ENCODE results near the gene UTP14C. TPM values are rescaled to one million over a fixed set of nuclear protein-coding genes. Genes with fewer than 3 reads are reported as not detected.

The UTP14C gene, protein sequence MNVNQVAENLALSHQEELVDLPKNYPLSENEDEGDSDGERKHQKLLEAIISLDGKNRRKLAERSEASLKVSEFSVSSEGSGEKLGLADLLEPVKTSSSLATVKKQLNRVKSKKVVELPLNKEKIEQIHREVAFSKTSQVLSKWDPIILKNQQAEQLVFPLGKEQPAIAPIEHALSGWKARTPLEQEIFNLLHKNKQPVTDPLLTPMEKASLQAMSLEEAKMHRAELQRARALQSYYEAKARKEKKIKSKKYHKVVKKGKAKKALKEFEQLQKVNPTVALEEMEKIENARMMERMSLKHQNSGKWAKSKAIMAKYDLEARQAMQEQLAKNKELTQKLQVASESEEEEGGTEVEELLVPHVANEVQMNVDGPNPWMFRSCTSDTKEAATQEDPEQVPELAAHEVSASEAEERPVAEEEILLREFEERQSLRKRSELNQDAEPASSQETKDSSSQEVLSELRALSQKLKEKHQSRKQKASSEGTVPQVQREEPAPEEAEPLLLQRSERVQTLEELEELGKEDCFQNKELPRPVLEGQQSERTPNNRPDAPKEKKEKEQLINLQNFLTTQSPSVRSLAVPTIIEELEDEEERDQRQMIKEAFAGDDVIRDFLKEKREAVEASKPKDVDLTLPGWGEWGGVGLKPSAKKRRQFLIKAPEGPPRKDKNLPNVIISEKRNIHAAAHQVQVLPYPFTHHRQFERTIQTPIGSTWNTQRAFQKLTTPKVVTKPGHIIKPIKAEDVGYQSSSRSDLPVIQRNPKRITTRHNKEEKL
- total RNA-seq = 10 to 100 TPM in 5 of 6 donors, 1 to 10 TPM in 1; 8.9 to 26.7 (median 17.4) TPM

DNA sequence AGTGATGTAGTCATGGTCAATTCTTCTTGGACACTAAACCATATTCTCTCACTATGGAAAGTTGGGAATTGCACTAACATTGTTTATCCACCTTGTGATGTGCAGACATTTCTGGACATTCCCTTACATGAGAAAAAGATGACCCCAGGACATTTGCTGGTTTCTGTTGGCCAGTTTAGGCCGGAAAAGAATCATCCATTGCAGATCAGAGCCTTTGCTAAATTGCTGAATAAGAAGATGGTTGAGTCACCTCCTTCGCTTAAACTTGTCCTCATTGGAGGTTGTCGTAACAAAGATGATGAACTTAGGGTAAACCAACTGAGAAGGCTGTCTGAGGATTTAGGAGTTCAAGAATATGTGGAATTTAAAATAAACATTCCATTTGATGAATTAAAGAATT, at the start of gene UTP14C:
TSS of gene UTP14C (plus strand) at position 211 of the 400 bp plus-strand sequence. CDS start 4,114 bp downstream, outside the sequence.
- Histone ChIP-seq H3K27me3 (no peaks in the 10 kb centered on the region), H3K9me3 (no peaks in the 10 kb centered on the region), H3K4me1 (peaks cover 0 to 16% (median 2%) of the 10 kb centered on the region in 4 donors), H3K4me3 (no peak within 1 kb of the TSS), H3K27ac (no peak within 1 kb of the TSS), H3K36me3 (peaks cover 0 to 78% (median 16%) of the 10 kb centered on the region in 4 donors)
- TF ChIP-seq POLR2AphosphoS5 (IDR thresholded peaks at IDR 0.05) (no peak), EP300 (IDR thresholded peaks at IDR 0.05) (no peak), POLR2A (IDR thresholded peaks at IDR 0.05) (no peak)
- TF ChIP-seq, protein P1, sequence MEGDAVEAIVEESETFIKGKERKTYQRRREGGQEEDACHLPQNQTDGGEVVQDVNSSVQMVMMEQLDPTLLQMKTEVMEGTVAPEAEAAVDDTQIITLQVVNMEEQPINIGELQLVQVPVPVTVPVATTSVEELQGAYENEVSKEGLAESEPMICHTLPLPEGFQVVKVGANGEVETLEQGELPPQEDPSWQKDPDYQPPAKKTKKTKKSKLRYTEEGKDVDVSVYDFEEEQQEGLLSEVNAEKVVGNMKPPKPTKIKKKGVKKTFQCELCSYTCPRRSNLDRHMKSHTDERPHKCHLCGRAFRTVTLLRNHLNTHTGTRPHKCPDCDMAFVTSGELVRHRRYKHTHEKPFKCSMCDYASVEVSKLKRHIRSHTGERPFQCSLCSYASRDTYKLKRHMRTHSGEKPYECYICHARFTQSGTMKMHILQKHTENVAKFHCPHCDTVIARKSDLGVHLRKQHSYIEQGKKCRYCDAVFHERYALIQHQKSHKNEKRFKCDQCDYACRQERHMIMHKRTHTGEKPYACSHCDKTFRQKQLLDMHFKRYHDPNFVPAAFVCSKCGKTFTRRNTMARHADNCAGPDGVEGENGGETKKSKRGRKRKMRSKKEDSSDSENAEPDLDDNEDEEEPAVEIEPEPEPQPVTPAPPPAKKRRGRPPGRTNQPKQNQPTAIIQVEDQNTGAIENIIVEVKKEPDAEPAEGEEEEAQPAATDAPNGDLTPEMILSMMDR (IDR thresholded peaks at IDR 0.05) = no peak
- DNase-seq (no peak), ATAC-seq (ENCODE audit: low FRiP score in 2 of 2) (no peak)
- WGBS, 2 donors = 98 to 100% methylated on average over 3 of the region's 3 CpGs

DNA sequence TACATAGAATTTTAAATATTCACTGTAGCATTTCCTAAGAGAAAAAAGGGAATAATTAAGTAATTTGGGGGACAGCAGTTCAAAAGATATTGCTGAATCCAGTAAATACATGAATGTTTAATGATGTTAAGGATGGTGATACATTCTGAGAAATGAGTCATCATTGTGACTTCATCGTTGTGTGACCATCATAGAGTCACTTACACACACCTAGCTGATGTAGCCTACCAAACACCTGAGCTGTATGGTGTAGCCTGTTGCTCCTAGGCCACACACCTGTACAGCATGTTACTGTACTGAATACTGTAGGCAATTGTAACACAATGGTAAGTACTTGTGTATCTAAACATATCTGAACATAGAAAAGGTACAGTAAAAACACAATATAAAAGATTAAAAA, 48.1 kb upstream of the UTP14C start:
- TF ChIP-seq POLR2A (IDR thresholded peaks at IDR 0.05) (no peak), POLR2AphosphoS5 (IDR thresholded peaks at IDR 0.05) (no peak), EP300 (IDR thresholded peaks at IDR 0.05) (no peak)
- TF ChIP-seq, protein P1 (IDR thresholded peaks at IDR 0.05) = no peak
- Histone ChIP-seq H3K27ac (no peak overlapping the region), H3K4me3 (no peak overlapping the region), H3K9me3 (no peaks in the 10 kb centered on the region), H3K27me3 (no peaks in the 10 kb centered on the region), H3K36me3 (no peaks in the 10 kb centered on the region), H3K4me1 (no peaks in the 10 kb centered on the region)
- DNase-seq (no peak), ATAC-seq (ENCODE audit: low FRiP score in 2 of 2) (no peak)
- 0 to 76% methylated on average over 1 of the region's 1 CpG for WGBS, 2 donors

DNA sequence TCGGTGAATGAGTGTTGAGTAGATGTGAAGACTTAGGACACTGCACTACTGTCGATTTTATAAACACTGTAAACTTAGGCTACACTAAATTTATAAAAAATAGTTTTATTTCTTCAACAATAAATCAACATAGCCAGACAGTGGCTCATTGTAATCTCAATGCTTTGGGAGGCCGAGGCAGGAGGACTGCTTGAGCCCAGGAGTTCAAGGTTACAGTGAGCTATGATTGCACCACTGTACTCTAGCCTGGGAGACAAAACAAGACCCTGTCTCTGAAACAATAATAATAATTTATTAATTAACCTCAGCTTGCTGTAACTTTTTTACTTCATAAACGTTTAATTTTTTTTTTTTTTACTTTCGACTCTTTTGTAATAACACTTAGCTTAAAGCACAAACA, 47.6 kb upstream of the UTP14C start:
- H3K4me3 ChIP-seq = no peak overlapping the region
- no peaks in the 10 kb centered on the region for H3K36me3 ChIP-seq
- no peaks in the 10 kb centered on the region for H3K27me3 ChIP-seq
- H3K4me1 ChIP-seq = no peaks in the 10 kb centered on the region
- H3K27ac ChIP-seq = no peak overlapping the region
- ATAC-seq (ENCODE audit: low FRiP score in 2 of 2) (no peak), DNase-seq (no peak)
- no peaks in the 10 kb centered on the region for H3K9me3 ChIP-seq
- 92 to 96% methylated on average over 5 of the region's 5 CpGs for WGBS, 2 donors
- TF ChIP-seq POLR2AphosphoS5 (IDR thresholded peaks at IDR 0.05) (no peak), POLR2A (IDR thresholded peaks at IDR 0.05) (no peak), EP300 (IDR thresholded peaks at IDR 0.05) (no peak)
- TF ChIP-seq, protein P1 (IDR thresholded peaks at IDR 0.05) = no peak

DNA sequence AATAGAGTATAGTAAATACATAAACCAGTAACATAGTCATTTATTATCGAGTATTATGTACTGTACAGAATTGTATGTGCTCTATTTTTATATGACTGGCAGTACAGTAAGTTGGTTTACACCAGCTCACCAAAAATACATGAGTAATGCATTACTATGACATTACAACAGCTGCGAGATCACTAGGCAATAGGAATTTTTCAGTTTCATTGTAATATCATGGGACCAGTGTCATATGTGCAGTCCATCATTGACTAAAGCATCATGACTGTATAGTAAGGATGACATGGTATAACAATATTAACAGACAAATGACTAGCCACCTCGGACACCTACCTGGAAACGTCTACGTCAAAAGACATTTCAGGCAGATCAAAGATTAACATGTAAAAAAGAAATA, 46.9 kb upstream of the UTP14C start:
- H3K27ac ChIP-seq = no peak overlapping the region

More for the DNA sequence above, 46.9 kb upstream of the UTP14C start:
- Histone ChIP-seq H3K36me3 (no peaks in the 10 kb centered on the region), H3K4me3 (no peak overlapping the region), H3K9me3 (no peaks in the 10 kb centered on the region), H3K4me1 (no peaks in the 10 kb centered on the region), H3K27me3 (no peaks in the 10 kb centered on the region)
- ATAC-seq (ENCODE audit: low FRiP score in 2 of 2) = no peak
- DNase-seq = no peak
- 95 to 97% methylated on average over 5 of the region's 5 CpGs for WGBS, 2 donors
- TF ChIP-seq EP300 (IDR thresholded peaks at IDR 0.05) (no peak), POLR2A (IDR thresholded peaks at IDR 0.05) (no peak), POLR2AphosphoS5 (IDR thresholded peaks at IDR 0.05) (no peak)
- TF ChIP-seq, protein P1 (IDR thresholded peaks at IDR 0.05) = no peak
